Upper lobe of left lung (tissue), 6 donors: Measurements from ENCODE around the gene DENND1C. TPM values are rescaled to one million over a fixed set of nuclear protein-coding genes. Genes with fewer than 3 reads are reported as not detected.
A peak's percentile ranks its signal among the peaks of the same experiment; 100 is the strongest.

Experiments
- ATAC-seq, 2 donors: fragments of 200-7000 bp; cut with Tn5 transposase; one replicate each; pipeline ENCODE4 v1.9.1; 2022; ENCODE audit warnings: mild to moderate bottlenecking in 2 of 2, moderate library complexity in 2 of 2; ENCODE audit not compliant: low FRiP score in 2 of 2
- DNase-seq, 2 donors: peaks; one replicate each; pipeline ENCODE4 v3.0.0-alpha.2; 2019 to 2020
- H3K27ac ChIP-seq, 4 donors: fragments of 200-600 bp; sonication (generic); one replicate each; pipeline ENCODE4 v1.5.1; 2016 to 2019
- H3K27me3 ChIP-seq, 4 donors: fragments of 200-600 bp; sonication (generic); one replicate each; pipeline ENCODE4 v1.5.1; 2017 to 2019
- H3K36me3 ChIP-seq, 4 donors: fragments of 200-600 bp; sonication (generic); one replicate each; pipeline ENCODE4 v1.5.1; 2016 to 2019
- H3K4me1 ChIP-seq, 4 donors: fragments of 200-600 bp; sonication (generic); one replicate each; pipeline ENCODE4 v1.5.1; 2018 to 2019
- H3K4me3 ChIP-seq, 4 donors: fragments of 200-600 bp; sonication (generic); one replicate each; pipeline ENCODE4 v1.5.1; 2017 to 2019; ENCODE audit warnings: mild to moderate bottlenecking in 2 of 4, moderate library complexity in 1 of 4
- H3K9me3 ChIP-seq, 4 donors: fragments of 200-600 bp; sonication (generic); one replicate each; pipeline ENCODE4 v1.5.1; 2018 to 2019
- EP300 ChIP-seq, 4 donors: sonication (generic); formaldehyde crosslinking; IDR thresholded peaks; one replicate each; pipeline ENCODE4 v1.5.1; 2017; ENCODE audit warnings: antibody characterized with exemption in 4 of 4, control low read depth in 2 of 4
- POLR2A ChIP-seq, 4 donors: fragments of 450-650 bp; IDR thresholded peaks; one replicate each; pipeline ENCODE4 v1.5.1; 2016 to 2017; ENCODE audit warnings: antibody characterized with exemption in 4 of 4, mild to moderate bottlenecking in 2 of 4
- POLR2AphosphoS5 ChIP-seq, 2 donors: sonication (generic); formaldehyde crosslinking; IDR thresholded peaks; one replicate each; pipeline ENCODE4 v1.5.1; 2017; ENCODE audit warnings: antibody characterized with exemption in 2 of 2
- WGBS, 2 donors: methylation state at CpG; one replicate each; pipeline ENCODE4 v1.1.5; 2017 to 2018; 5-methylcytosine and 5-hydroxymethylcytosine counted together
- total RNA-seq, 6 donors: library from RNA; depleted of rRNA in 4 of 6; stranded (reverse); fragments of >200 nt in 4 of 6; gene quantifications; one replicate each; pipeline versions ENCODE4 v1.1.0 to v1.2.1, GENCODE V29; 2016 to 2021
- TF ChIP-seq, protein P1 (sequence below), 6 experiments: fragments of 450-650 bp in 4 of 6; fragments of 200-600 bp in 2 of 6; sonication (generic) in 2 of 6; IDR thresholded peaks; one replicate each; pipeline ENCODE4 v1.5.1; 2016 to 2019; ENCODE audit warnings: antibody characterized with exemption in 6 of 6
- donor health status: DM: no; HTN: no; CAD: no; lungs with moderate emphysema.
- donor health status: DM: no; HTN: yes; CAD: no; lungs with severe emphysema.

DENND1C gene
- total RNA-seq, 6 donors from 2014 or later: 5.8 to 31.4 (median 12.6) TPM

DNA sequence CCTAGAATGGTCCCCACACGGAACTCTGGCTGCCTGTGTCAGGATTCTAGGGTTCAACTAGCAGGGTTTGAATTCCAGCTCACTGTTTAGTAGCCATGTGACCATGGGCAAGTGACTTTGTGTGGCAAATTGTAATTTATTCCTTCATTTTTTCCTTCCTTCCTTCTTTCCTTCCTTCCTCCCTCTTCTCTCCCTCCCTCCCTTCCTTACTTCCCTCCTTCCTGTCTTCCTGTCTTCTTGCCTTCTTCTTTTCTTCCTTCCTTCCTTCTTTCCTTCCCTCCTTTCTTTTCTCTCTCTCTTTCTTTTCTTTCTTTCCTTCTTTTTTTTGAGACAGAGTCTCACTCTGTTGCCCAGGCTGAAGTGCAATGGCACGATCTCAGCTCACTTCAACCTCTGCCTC lies 8.5 kb upstream of the DENND1C start:
- DNase-seq: no peak
- WGBS, 2 donors: 72 to 74% methylated on average over 2 of the region's 2 CpGs

DNA sequence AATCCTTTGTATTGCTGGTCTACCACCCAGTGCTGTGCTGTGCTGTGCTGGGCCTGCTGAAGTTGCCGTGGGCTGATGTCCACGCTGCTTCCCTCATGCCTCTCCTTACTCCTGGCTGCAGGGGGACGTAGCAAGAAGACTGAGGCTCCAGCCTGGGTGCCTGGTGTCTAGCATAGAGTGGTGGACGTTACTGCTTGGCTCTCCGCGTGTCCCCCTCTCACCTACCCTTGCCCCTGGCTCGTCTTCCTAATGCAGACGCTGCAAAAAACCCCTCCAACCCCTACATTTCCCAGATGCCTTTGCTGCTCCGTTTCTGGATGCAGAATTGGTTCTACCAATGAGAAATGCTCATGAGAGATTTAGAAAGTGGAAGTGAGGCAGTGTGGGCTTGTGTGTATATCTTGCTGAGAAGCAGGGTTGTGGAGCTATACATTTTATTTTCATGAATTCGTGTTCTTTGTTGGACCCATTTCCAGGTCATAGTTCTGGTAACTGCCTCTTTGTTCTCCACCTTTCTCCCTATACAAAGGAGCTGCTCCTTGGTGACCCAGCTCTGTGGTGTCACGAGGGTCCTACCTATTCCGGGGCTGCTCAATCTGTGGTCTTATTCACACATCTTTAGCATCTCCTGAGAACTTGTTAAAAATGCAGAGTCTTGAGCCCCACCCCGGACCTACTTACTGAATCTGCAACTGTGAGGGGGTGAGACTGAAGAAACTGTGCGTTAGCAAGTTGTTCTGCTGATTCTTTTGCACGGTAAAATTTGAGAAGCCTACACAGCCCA lies 7.9 kb upstream of the DENND1C start:
- H3K27me3 ChIP-seq: no peaks in the 10 kb centered on the region
- WGBS, 2 donors: 49% methylated on average over 13 to 14 of the region's 15 CpGs
- TF ChIP-seq POLR2A (IDR thresholded peaks at IDR 0.05) (no peak), EP300 (IDR thresholded peaks at IDR 0.05) (no peak)
- TF ChIP-seq, protein P1, sequence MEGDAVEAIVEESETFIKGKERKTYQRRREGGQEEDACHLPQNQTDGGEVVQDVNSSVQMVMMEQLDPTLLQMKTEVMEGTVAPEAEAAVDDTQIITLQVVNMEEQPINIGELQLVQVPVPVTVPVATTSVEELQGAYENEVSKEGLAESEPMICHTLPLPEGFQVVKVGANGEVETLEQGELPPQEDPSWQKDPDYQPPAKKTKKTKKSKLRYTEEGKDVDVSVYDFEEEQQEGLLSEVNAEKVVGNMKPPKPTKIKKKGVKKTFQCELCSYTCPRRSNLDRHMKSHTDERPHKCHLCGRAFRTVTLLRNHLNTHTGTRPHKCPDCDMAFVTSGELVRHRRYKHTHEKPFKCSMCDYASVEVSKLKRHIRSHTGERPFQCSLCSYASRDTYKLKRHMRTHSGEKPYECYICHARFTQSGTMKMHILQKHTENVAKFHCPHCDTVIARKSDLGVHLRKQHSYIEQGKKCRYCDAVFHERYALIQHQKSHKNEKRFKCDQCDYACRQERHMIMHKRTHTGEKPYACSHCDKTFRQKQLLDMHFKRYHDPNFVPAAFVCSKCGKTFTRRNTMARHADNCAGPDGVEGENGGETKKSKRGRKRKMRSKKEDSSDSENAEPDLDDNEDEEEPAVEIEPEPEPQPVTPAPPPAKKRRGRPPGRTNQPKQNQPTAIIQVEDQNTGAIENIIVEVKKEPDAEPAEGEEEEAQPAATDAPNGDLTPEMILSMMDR (IDR thresholded peaks at IDR 0.05): no peak
- H3K36me3 ChIP-seq: no peaks in the 10 kb centered on the region
- peaks cover 0 to 10% (median 3%) of the 10 kb centered on the region in 4 donors for H3K9me3 ChIP-seq
- DNase-seq: no peak
- peak overlapping the region in 1 of 4 donors; percentile 9 for H3K4me3 ChIP-seq
- no peaks in the 10 kb centered on the region for H3K4me1 ChIP-seq
- H3K27ac ChIP-seq: no peak overlapping the region
- no peak for ATAC-seq

More for the DNA sequence above, 8.5 kb upstream of the DENND1C start:
- Histone ChIP-seq H3K27ac (no peak overlapping the region), H3K4me1 (no peaks in the 10 kb centered on the region), H3K4me3 (no peak overlapping the region), H3K27me3 (no peaks in the 10 kb centered on the region), H3K36me3 (no peaks in the 10 kb centered on the region), H3K9me3 (peaks cover 0 to 10% (median 3%) of the 10 kb centered on the region in 4 donors)
- no peak for ATAC-seq
- TF ChIP-seq POLR2AphosphoS5 (IDR thresholded peaks at IDR 0.05) (no peak), EP300 (IDR thresholded peaks at IDR 0.05) (no peak), POLR2A (IDR thresholded peaks at IDR 0.05) (no peak)
- TF ChIP-seq, protein P1 (IDR thresholded peaks at IDR 0.05): no peak

DNA sequence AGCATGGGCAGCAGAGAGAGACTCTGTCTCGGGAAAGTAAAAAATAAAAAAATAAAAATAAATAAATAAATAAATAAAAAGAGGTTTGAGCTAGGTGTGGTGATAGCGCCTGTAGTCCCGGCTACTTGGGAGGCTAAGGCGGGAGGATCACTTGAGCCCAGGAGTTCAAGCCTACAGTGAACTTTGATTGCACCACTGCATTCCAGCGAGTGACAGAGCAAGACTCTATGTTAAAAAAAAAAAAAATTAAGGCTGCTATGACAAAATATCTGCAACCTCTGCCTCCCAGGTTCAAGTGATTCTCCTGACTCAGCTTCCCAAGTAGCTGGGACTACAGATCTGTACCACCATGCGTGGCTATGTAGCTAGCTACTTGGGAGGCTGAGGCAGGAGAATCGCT lies 3.2 kb upstream of the DENND1C start:
- 91 to 92% methylated on average over 7 of the region's 7 CpGs for WGBS, 2 donors
- H3K4me1 ChIP-seq: no peaks in the 10 kb centered on the region
- H3K9me3 ChIP-seq: no peaks in the 10 kb centered on the region
- H3K27me3 ChIP-seq: no peaks in the 10 kb centered on the region
- H3K36me3 ChIP-seq: no peaks in the 10 kb centered on the region
- TF ChIP-seq, protein P1 (IDR thresholded peaks at IDR 0.05): no peak
- TF ChIP-seq POLR2A (IDR thresholded peaks at IDR 0.05) (no peak), POLR2AphosphoS5 (IDR thresholded peaks at IDR 0.05) (no peak), EP300 (IDR thresholded peaks at IDR 0.05) (no peak)
- DNase-seq (no peak), ATAC-seq (no peak)
- no peak overlapping the region for H3K27ac ChIP-seq
- no peak overlapping the region for H3K4me3 ChIP-seq

DNA sequence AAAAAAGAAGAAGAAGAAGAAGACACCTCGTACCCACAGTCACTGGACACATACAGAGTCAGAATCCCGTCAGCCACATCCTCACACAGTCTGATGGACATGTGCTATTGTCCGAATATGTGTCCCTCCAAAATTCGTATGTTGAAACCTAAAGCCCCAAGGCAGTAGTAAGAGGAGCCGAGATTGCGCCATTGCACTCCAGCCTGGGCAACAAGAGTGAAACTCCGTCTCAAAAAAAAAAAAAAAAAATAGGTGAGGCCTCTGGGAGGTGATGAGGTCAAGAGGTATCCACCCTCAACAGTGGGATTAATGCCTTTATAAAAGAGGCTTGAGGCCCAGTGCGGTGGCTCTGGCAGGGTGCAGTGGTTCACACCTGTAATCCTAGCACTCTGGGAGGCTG lies 2.6 kb upstream of the DENND1C start:
- 52 to 65% methylated on average over 8 of the region's 8 CpGs for WGBS, 2 donors
- H3K4me3 ChIP-seq: no peak overlapping the region
- H3K4me1 ChIP-seq: no peaks in the 10 kb centered on the region
- no peak for TF ChIP-seq EP300 (IDR thresholded peaks at IDR 0.05)
- no peak for TF ChIP-seq POLR2AphosphoS5 (IDR thresholded peaks at IDR 0.05)
- TF ChIP-seq, protein P1 (IDR thresholded peaks at IDR 0.05): no peak
- TF ChIP-seq POLR2A (IDR thresholded peaks at IDR 0.05): no peak
- no peaks in the 10 kb centered on the region for H3K27me3 ChIP-seq
- no peaks in the 10 kb centered on the region for H3K9me3 ChIP-seq
- no peak overlapping the region for H3K27ac ChIP-seq
- ATAC-seq (no peak), DNase-seq (peak in 1 of 2 donors; percentile 61)
- no peaks in the 10 kb centered on the region for H3K36me3 ChIP-seq

DNA sequence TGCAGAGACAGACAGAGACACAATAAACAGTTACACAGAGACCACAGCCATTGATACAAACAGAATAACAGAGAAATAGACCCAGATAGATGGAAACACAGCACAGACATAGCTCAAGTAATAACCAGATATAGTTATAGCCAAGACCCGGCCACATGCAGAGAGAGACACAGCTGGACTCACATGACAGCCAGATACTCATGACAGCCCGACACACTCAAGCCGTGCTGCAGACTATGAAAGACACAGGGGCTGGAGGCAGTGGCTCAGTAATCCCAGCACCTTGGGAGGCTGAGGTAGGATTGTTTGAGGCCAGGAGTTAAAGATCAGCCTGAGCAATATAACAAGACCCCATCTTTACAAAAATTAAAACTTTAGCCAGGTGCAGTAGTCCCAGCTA lies 1.6 kb upstream of the DENND1C start:
- Histone ChIP-seq H3K4me3 (no peak overlapping the region), H3K4me1 (no peaks in the 10 kb centered on the region), H3K27me3 (no peaks in the 10 kb centered on the region), H3K9me3 (no peaks in the 10 kb centered on the region), H3K27ac (no peak overlapping the region), H3K36me3 (no peaks in the 10 kb centered on the region)
- TF ChIP-seq, protein P1 (IDR thresholded peaks at IDR 0.05): no peak
- TF ChIP-seq POLR2AphosphoS5 (IDR thresholded peaks at IDR 0.05) (no peak), POLR2A (IDR thresholded peaks at IDR 0.05) (no peak), EP300 (IDR thresholded peaks at IDR 0.05) (no peak)
- no peak for DNase-seq
- no peak for ATAC-seq
- 53 to 56% methylated on average over 3 of the region's 3 CpGs for WGBS, 2 donors
